ENCODE measurements around the gene KLHL30.

DNA sequence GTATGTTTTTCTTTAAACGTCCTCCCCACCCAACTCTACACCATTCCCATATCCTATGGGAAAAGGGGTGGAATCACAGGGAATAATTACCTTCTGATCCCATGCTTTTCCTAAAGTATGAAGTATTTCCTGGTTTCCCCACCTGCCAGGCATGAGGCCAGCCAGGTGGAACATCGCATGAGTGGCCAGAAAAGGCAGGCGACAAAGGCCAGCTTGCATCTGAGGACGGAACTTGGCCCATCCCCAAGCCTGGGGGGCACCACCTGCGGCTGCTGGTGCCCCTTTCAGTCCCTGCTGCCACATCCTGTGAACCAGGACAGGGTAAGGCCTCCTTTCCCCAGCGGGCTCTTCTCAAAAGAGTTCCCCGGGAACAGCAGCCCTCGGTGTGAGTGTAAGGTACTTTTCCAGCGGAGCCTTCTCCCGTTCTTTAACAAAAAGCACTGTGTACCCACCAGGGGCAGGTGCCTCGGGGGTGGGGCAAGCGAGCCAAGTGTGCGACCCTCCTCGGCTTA is 19.1 kb downstream of the KLHL30 start:
- TF ChIP-seq GATA2 (IDR thresholded peaks at IDR 0.05; ENCODE audit: low read depth, low read length) (no peak), GATA3 (IDR thresholded peaks at IDR 0.05; ENCODE audit: low read depth, low read length) (no peak)

Measured in SH-SY5Y (cell line).